Ishikawa (cell line): ENCODE data around the gene MXD1.

Experiments
- CEBPB ChIP-seq: IDR thresholded peaks from 2 replicates; pipeline ENCODE4 v1.6.1; 2012
- CREB1 ChIP-seq: IDR thresholded peaks from 2 replicates; pipeline ENCODE4 v1.6.1; 2012; ENCODE audit warnings: low read depth
- EGR1 ChIP-seq: IDR thresholded peaks from 2 replicates; pipeline ENCODE4 v1.6.1; 2012
- EP300 ChIP-seq: IDR thresholded peaks from 2 replicates; pipeline ENCODE4 v1.6.1; 2012; ENCODE audit warnings: borderline replicate concordance
- FOXM1 ChIP-seq: IDR thresholded peaks from 2 replicates; pipeline ENCODE4 v1.6.1; 2012; ENCODE audit warnings: low read depth, borderline replicate concordance
- MAX ChIP-seq: IDR thresholded peaks from 2 replicates; pipeline ENCODE4 v1.6.1; 2012
- NFIC ChIP-seq: IDR thresholded peaks from 2 replicates; pipeline ENCODE4 v1.6.1; 2012
- RAD21 ChIP-seq: IDR thresholded peaks from 2 replicates; pipeline ENCODE4 v1.6.1; 2012; ENCODE audit warnings: low read depth
- REST ChIP-seq: IDR thresholded peaks from 2 replicates; pipeline ENCODE4 v1.6.1; 2012; ENCODE audit warnings: low read depth, mild to moderate bottlenecking
- TAF1 ChIP-seq: IDR thresholded peaks from 2 replicates; pipeline ENCODE4 v1.6.1; 2012; ENCODE audit warnings: low read depth, mild to moderate bottlenecking
- TCF12 ChIP-seq: IDR thresholded peaks from 2 replicates; pipeline ENCODE4 v1.6.1; 2012; ENCODE audit warnings: low read depth
- TEAD4 ChIP-seq: IDR thresholded peaks from 2 replicates; pipeline ENCODE4 v1.6.1; 2012
- USF1 ChIP-seq: IDR thresholded peaks from 2 replicates; pipeline ENCODE4 v1.6.1; 2012
- YY1 ChIP-seq: IDR thresholded peaks from 2 replicates; pipeline ENCODE4 v1.6.1; 2012; ENCODE audit warnings: low read depth
- ZBTB7A ChIP-seq: IDR thresholded peaks from 2 replicates; pipeline ENCODE4 v1.6.1; 2012; ENCODE audit warnings: low read depth

The MXD1 gene

GRCh38 chr2:69948963-69949645 lies 34.2 kb downstream of the MXD1 start:
- TF ChIP-seq CEBPB: no peak
- TF ChIP-seq FOXM1: no peak
- TF ChIP-seq EP300: no peak
- no peak for TF ChIP-seq CREB1
- TF ChIP-seq REST: no peak
- no peak for TF ChIP-seq TAF1
- TF ChIP-seq MAX: no peak
- TF ChIP-seq USF1: no peak
- TF ChIP-seq NFIC: no peak
- TF ChIP-seq EGR1: no peak
- no peak for TF ChIP-seq YY1
- TF ChIP-seq TCF12: no peak
- TF ChIP-seq TEAD4: no peak

- TF ChIP-seq TEAD4: no peak
- no peak for TF ChIP-seq RAD21
- no peak for TF ChIP-seq USF1
- TF ChIP-seq EP300: no peak
- no peak for TF ChIP-seq CEBPB
- no peak for TF ChIP-seq TCF12
- TF ChIP-seq FOXM1: no peak
- TF ChIP-seq MAX: no peak
- no peak for TF ChIP-seq YY1
- no peak for TF ChIP-seq CREB1
- no peak for TF ChIP-seq EGR1
- no peak for TF ChIP-seq ZBTB7A
- no peak for TF ChIP-seq NFIC
- no peak for TF ChIP-seq TAF1
- no peak for TF ChIP-seq REST
These were observed 35.3 kb downstream of the MXD1 start for GRCh38 chr2:69950241-69950640.

- no peak for TF ChIP-seq RAD21
- no peak for TF ChIP-seq USF1
These were observed 37.6 kb downstream of the MXD1 start for GRCh38 chr2:69952336-69953115.

- no peak for TF ChIP-seq MAX
- TF ChIP-seq RAD21: no peak
- no peak for TF ChIP-seq CREB1
These were observed 39.2 kb downstream of the MXD1 start for GRCh38 chr2:69954084-69954483.

- TF ChIP-seq EP300 (no peak), TAF1 (no peak), YY1 (no peak), FOXM1 (no peak), TCF12 (no peak), ZBTB7A (no peak), NFIC (no peak)
These were observed 40.1 kb downstream of the MXD1 start for GRCh38 chr2:69955029-69955428.

GRCh38 chr2:69956475-69956979 lies 41.6 kb downstream of the MXD1 start:
- TF ChIP-seq TEAD4 (no peak), CREB1 (no peak), FOXM1 (no peak), YY1 (no peak), REST (no peak), NFIC (no peak), RAD21 (no peak), EP300 (no peak), TAF1 (no peak), USF1 (no peak), CEBPB (no peak), EGR1 (no peak), ZBTB7A (no peak), TCF12 (no peak), MAX (no peak)
